H9 (cell line): ENCODE results near the gene GSG1L2. TPM values are rescaled to one million over a fixed set of nuclear protein-coding genes. Genes with fewer than 3 reads are reported as not detected.

Source experiments
- DNase-seq: peaks from one replicate; pipeline ENCODE4 v3.0.0-alpha.2; 2017
- H2AFZ ChIP-seq: one replicate; pipeline ENCODE4 v1.6.1; 2013; ENCODE audit warnings: mild to moderate bottlenecking, low read length, control low read depth, moderate library complexity
- H2AK5ac ChIP-seq: 2 replicates; pipeline ENCODE4 v1.6.1; 2013; ENCODE audit warnings: low read length, control low read depth, mixed read lengths; ENCODE audit not compliant: insufficient read length
- H2BK120ac ChIP-seq: one replicate; pipeline ENCODE4 v1.6.1; 2013; ENCODE audit warnings: low read depth, mild to moderate bottlenecking, low read length, control low read depth, inconsistent platforms; ENCODE audit not compliant: poor library complexity, severe bottlenecking
- H2BK12ac ChIP-seq: 2 replicates; pipeline ENCODE4 v1.6.1; 2013; ENCODE audit warnings: low read length, control low read depth, mixed read lengths, low read depth; ENCODE audit not compliant: insufficient read length
- H2BK15ac ChIP-seq: 2 replicates; pipeline ENCODE4 v1.6.1; 2013; ENCODE audit warnings: low read depth, low read length, control low read depth
- H2BK20ac ChIP-seq: one replicate; pipeline ENCODE4 v1.6.1; 2013; ENCODE audit warnings: low read depth, mild to moderate bottlenecking, low read length, control low read depth, inconsistent platforms; ENCODE audit not compliant: poor library complexity, severe bottlenecking
- H2BK5ac ChIP-seq: 2 replicates; pipeline ENCODE4 v1.6.1; 2013; ENCODE audit warnings: low read length, control low read depth, mixed read lengths; ENCODE audit not compliant: insufficient read length
- H3K14ac ChIP-seq: 2 replicates; pipeline ENCODE4 v1.6.1; 2013; ENCODE audit warnings: low read length, control low read depth; ENCODE audit not compliant: insufficient read depth
- H3K18ac ChIP-seq: 2 replicates; pipeline ENCODE4 v1.6.1; 2013; ENCODE audit warnings: low read depth, mild to moderate bottlenecking, mixed read lengths, low read length, control low read depth; ENCODE audit not compliant: insufficient read length
- H3K23ac ChIP-seq: 2 replicates; pipeline ENCODE4 v1.6.1; 2013; ENCODE audit warnings: low read length, control low read depth, mixed read lengths, low read depth; ENCODE audit not compliant: insufficient read length
- H3K23me2 ChIP-seq: 2 replicates; pipeline ENCODE4 v1.6.1; 2013; ENCODE audit warnings: low read depth, mild to moderate bottlenecking, mixed read lengths, low read length, control low read depth; ENCODE audit not compliant: insufficient read length, poor library complexity, severe bottlenecking
- H3K27ac ChIP-seq: 2 replicates; pipeline ENCODE4 v1.5.1; 2013; ENCODE audit warnings: low read length, control low read depth, mixed read lengths, low read depth; ENCODE audit not compliant: insufficient read length
- H3K27me3 ChIP-seq: 2 replicates; pipeline ENCODE4 v1.6.1; 2013; ENCODE audit warnings: low read length, control low read depth, inconsistent platforms; ENCODE audit not compliant: insufficient read depth
- H3K4ac ChIP-seq: 2 replicates; pipeline ENCODE4 v1.6.1; 2013; ENCODE audit warnings: low read depth, mild to moderate bottlenecking, control low read depth, inconsistent platforms, low read length, moderate library complexity
- H3K4me1 ChIP-seq: 2 replicates; pipeline ENCODE4 v1.6.1; 2013; ENCODE audit warnings: low read length, control low read depth, inconsistent platforms; ENCODE audit not compliant: insufficient read depth
- H3K4me2 ChIP-seq: 2 replicates; pipeline ENCODE4 v1.6.1; 2013; ENCODE audit warnings: low read length, control low read depth, mixed read lengths; ENCODE audit not compliant: insufficient read length, insufficient read depth
- H3K56ac ChIP-seq: 2 replicates; pipeline ENCODE4 v1.6.1; 2013; ENCODE audit warnings: low read depth, mild to moderate bottlenecking, mixed read lengths, low read length, control low read depth; ENCODE audit not compliant: insufficient read length
- H3K79me1 ChIP-seq: 2 replicates; pipeline ENCODE4 v1.6.1; 2013; ENCODE audit warnings: low read depth, mild to moderate bottlenecking, moderate library complexity, low read length, control low read depth, inconsistent platforms; ENCODE audit not compliant: insufficient read depth, poor library complexity, severe bottlenecking
- H3K79me2 ChIP-seq: 2 replicates; pipeline ENCODE4 v1.6.1; 2013; ENCODE audit warnings: low read length, control low read depth, inconsistent platforms; ENCODE audit not compliant: insufficient read depth
- H3K9ac ChIP-seq: 2 replicates; pipeline ENCODE4 v1.6.1; 2013; ENCODE audit warnings: low read length, control low read depth, mixed read lengths; ENCODE audit not compliant: insufficient read length; ENCODE audit errors: extremely low read depth
- H3K9me3 ChIP-seq: one replicate; pipeline ENCODE4 v1.6.1; 2013; ENCODE audit warnings: low read depth, low read length, inconsistent platforms; ENCODE audit not compliant: control insufficient read depth
- H3T11ph ChIP-seq: one replicate; pipeline ENCODE4 v1.6.1; 2013; ENCODE audit warnings: mild to moderate bottlenecking, low read length, control low read depth, inconsistent platforms
- H4K20me1 ChIP-seq: one replicate; pipeline ENCODE4 v1.6.1; 2013; ENCODE audit not compliant: control insufficient read depth, insufficient read length, insufficient read depth
- H4K5ac ChIP-seq: 2 replicates; pipeline ENCODE4 v1.6.1; 2013; ENCODE audit warnings: low read depth, mild to moderate bottlenecking, mixed read lengths, low read length, control low read depth; ENCODE audit not compliant: insufficient read length
- H4K8ac ChIP-seq: replicated peaks from 2 replicates; pipeline ENCODE4 v1.6.1; 2013; ENCODE audit warnings: low read length, control low read depth, mixed read lengths, low read depth; ENCODE audit not compliant: insufficient read length
- H4K91ac ChIP-seq: 2 replicates; pipeline ENCODE4 v1.6.1; 2013; ENCODE audit warnings: low read depth, mild to moderate bottlenecking, moderate library complexity, mixed read lengths, low read length, control low read depth; ENCODE audit not compliant: insufficient read length
- H3K27ac Mint-ChIP-seq, 3 experiments: 2 replicates in 2 of 3; 3 replicates in 1 of 3; pipeline ENCODE4 v1.8.0; 2020 to 2021; ENCODE audit warnings: mixed read lengths in 3 of 3, mild to moderate bottlenecking in 1 of 3, moderate library complexity in 1 of 3
- H3K27me3 Mint-ChIP-seq: 2 replicates; pipeline ENCODE4 v1.8.0; 2021; ENCODE audit warnings: low read depth, mild to moderate bottlenecking, moderate library complexity, mixed read lengths
- H3K36me3 Mint-ChIP-seq, 3 experiments: 2 replicates in 2 of 3; 3 replicates in 1 of 3; pipeline ENCODE4 v1.8.0; 2020 to 2021; ENCODE audit warnings: low read depth in 3 of 3, mixed read lengths in 3 of 3; ENCODE audit not compliant: insufficient read depth in 1 of 3
- H3K4me1 Mint-ChIP-seq, 2 experiments: 2 replicates each; pipeline ENCODE4 v1.8.0; 2020; ENCODE audit warnings: mixed read lengths in 2 of 2
- H3K4me3 Mint-ChIP-seq, 2 experiments: 2 replicates in 1 of 2; 3 replicates in 1 of 2; pipeline ENCODE4 v1.8.0; 2020 to 2021; ENCODE audit warnings: mild to moderate bottlenecking in 2 of 2, mixed read lengths in 2 of 2, moderate library complexity in 1 of 2
- H3K9me3 Mint-ChIP-seq, 2 experiments: 2 replicates in 1 of 2; 3 replicates in 1 of 2; pipeline ENCODE4 v1.8.0; 2020; ENCODE audit warnings: mild to moderate bottlenecking in 2 of 2, mixed read lengths in 2 of 2, moderate library complexity in 1 of 2
- CTCF ChIP-seq: fragments of 200-600 bp; sonication (generic); conservative IDR thresholded peaks from 3 replicates; pipeline ENCODE4 v1.8.0; 2021; ENCODE audit warnings: antibody characterized with exemption, mild to moderate bottlenecking
- WGBS: extraction: QIAGEN DNeasy Blood & Tissue Kit; methylation state at CpG from one replicate; pipeline ENCODE4 v1.1.7; 2013; ENCODE audit warnings: missing lambda C conversion rate, low lambda C conversion rate, mixed read lengths; ENCODE audit not compliant: insufficient read length; ENCODE audit errors: extremely low coverage; 5-methylcytosine and 5-hydroxymethylcytosine counted together
- total RNA-seq: library from RNA; stranded (reverse); gene quantifications from 2 replicates; pipeline ENCODE4 v1.2.1, GENCODE V29; 2021

Gene GSG1L2
- total RNA-seq, 1 experiment from 2014 or later = not detected

- Histone ChIP-seq H3K27ac (no peak overlapping the region), H3K14ac (no peak overlapping the region), H4K91ac (no peak overlapping the region)
Observed at GRCh38 chr17:9765322-9765721, 56.6 kb downstream of the GSG1L2 start.

More at GRCh38 chr17:9765322-9765721, 56.6 kb downstream of the GSG1L2 start:
- Histone ChIP-seq H3K79me2 (no peaks in the 10 kb centered on the region), H3K9me3 (no peaks in the 10 kb centered on the region), H4K5ac (no peak overlapping the region), H2BK5ac (no peak overlapping the region), H3K23ac (no peak overlapping the region), H3K4me2 (no peak overlapping the region), H2BK12ac (no peak overlapping the region), H3K18ac (no peak overlapping the region), H2AFZ (no peak overlapping the region), H3K79me1 (no peaks in the 10 kb centered on the region), H2AK5ac (no peak overlapping the region), H2BK15ac (no peak overlapping the region), H3K23me2 (no peaks in the 10 kb centered on the region), H4K8ac (no peak overlapping the region), H2BK20ac (no peak overlapping the region), H3K27me3 (no peaks in the 10 kb centered on the region), H3K4ac (no peak overlapping the region), H3K9ac (no peak overlapping the region), H2BK120ac (no peak overlapping the region), H3K4me1 (no peaks in the 10 kb centered on the region), H4K20me1 (no peaks in the 10 kb centered on the region), H3K56ac (no peak overlapping the region), H3T11ph (no peak overlapping the region)
- no peak for DNase-seq
- no CpG with 5 or more reads among the region's 1 CpG for WGBS
- H3K4me1 Mint-ChIP-seq = peaks cover 0 to 2% of the 10 kb centered on the region in 2 experiments; a peak in 1 of 4 replicates
- TF ChIP-seq CTCF = no peak
- no peak overlapping the region for H3K27ac Mint-ChIP-seq
- H3K4me3 Mint-ChIP-seq = no peak overlapping the region
- no peaks in the 10 kb centered on the region for H3K9me3 Mint-ChIP-seq
- no peaks in the 10 kb centered on the region for H3K36me3 Mint-ChIP-seq
- H3K27me3 Mint-ChIP-seq = peaks cover 9% of the 10 kb centered on the region
